HG03457 (cell line): ENCODE data around the gene CDH4.

Source experiments
- ATAC-seq: cut with Tn5 transposase; IDR thresholded peaks from one replicate; pipeline ENCODE4 v1.9.1; 2021; ENCODE audit warnings: moderate number of reproducible peaks; ENCODE audit not compliant: unreplicated experiment

Gene CDH4

GRCh38 chr20:61753987-61754956, 502.2 kb downstream of the CDH4 start:
- ATAC-seq = no peak

- no peak for ATAC-seq
Measured at GRCh38 chr20:61754976-61755778, 503.1 kb downstream of the CDH4 start.

- no peak for ATAC-seq
Measured at GRCh38 chr20:61755971-61756845, 504.1 kb downstream of the CDH4 start.

GRCh38 chr20:61756966-61757677, 505.1 kb downstream of the CDH4 start:
- no peak for ATAC-seq

GRCh38 chr20:61757678-61758563, 505.9 kb downstream of the CDH4 start:
- ATAC-seq = no peak

GRCh38 chr20:61758564-61759200, 506.6 kb downstream of the CDH4 start:
- ATAC-seq = no peak

- no peak for ATAC-seq
Measured at GRCh38 chr20:61759286-61760065, 507.4 kb downstream of the CDH4 start.

- no peak for ATAC-seq
Measured at GRCh38 chr20:61760321-61760720, 508.3 kb downstream of the CDH4 start.

- no peak for ATAC-seq
Measured at GRCh38 chr20:61760731-61761130, 508.7 kb downstream of the CDH4 start.

GRCh38 chr20:61761453-61762166, 509.5 kb downstream of the CDH4 start:
- no peak for ATAC-seq

GRCh38 chr20:61762167-61762710, 510.2 kb downstream of the CDH4 start:
- no peak for ATAC-seq

GRCh38 chr20:61762886-61763739, 511.1 kb downstream of the CDH4 start:
- ATAC-seq = no peak

- ATAC-seq = no peak
Measured at GRCh38 chr20:61763740-61764400, 511.8 kb downstream of the CDH4 start.

- ATAC-seq = no peak
Measured at GRCh38 chr20:61764471-61765025, 512.5 kb downstream of the CDH4 start.
